ELR (cell line): Measurements from ENCODE around the gene ZNF488.

Source experiments
- DNase-seq: peaks from one replicate; pipeline ENCODE4 v3.0.0-alpha.2; 2015; ENCODE audit warnings: low read depth

Gene ZNF488

DNA sequence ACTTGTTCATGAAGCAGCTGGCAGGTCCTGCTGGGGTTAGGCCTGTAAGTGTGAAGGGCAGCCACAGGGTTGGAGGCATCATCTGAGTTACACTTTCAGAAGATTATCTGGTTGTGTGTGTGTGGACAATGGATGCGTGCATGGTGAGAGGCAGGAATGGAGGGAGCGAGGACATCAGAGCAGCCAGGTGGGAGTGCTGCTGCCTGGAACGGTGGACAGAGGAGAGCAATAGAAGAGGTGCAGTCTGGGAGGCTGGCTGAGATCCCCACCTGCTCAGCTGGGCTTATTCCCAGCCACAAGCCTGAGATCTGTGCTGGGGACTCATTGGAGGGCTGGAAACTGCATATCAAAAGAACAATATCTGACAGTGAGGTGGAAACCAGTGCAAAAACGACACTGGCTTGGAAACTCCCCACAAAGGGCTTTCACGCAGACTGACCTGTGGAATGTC is 17.9 kb downstream of the ZNF488 start:
- DNase-seq: no peak

DNA sequence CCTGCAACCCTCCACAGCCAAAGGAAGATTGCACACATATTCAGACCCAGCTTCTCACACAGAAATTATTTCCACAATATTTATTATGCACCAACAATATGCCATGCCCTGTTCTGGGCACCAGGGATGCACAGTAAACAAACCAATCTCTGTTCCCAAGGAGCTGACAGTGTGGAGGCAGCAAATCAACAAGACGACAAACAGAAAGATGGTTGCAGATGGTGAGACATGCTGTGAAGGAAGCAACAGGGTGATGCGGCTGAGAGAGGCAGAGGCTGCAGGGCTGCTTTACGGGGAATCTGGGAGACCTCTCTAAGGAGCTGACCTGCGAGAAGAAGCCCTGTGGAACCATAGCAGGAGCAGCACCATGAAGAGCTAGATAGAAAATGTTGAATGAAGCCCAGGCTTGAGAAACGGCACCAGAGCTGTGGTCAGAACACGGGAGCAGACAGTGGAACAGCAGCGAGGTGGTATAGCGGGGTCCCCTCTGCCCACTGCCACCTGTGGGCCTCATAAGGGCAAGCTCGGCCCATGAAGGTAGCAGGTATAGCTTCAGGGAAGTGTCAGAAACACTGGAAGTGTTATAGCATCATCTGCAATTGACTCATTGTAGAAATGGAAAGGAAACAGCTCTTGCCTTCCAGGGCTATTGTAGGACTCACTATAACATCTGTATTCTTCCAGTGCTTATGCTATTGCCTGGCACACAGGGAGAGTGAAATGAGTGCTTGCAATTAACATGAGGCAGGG is 18.5 kb downstream of the ZNF488 start:
- DNase-seq: no peak

GRCh38 chr10:47364911-47365310 is 19.2 kb downstream of the ZNF488 start:
- no peak for DNase-seq

- no peak for DNase-seq
These were observed 19.7 kb downstream of the ZNF488 start for GRCh38 chr10:47364366-47364765.

GRCh38 chr10:47363781-47364180 is 20.3 kb downstream of the ZNF488 start:
- DNase-seq: no peak

DNA sequence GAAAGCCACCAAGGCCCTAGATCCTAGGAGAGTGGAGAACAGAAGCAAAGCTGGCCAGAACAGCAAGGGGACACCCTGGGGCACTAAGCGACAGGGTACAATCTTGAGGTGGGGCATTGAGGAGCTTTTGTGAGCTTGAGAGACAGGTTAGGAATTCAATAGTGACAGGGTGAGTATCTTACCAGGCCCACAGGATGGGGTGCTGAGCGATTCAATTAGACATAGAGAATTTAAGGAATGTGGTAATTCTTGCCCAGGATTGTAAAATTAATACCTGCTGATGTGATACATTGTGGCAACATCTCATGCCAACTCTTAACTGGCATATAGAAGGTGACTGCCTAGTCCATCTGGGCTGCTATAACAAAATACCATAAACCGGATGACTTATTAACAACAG is 21.9 kb downstream of the ZNF488 start:
- no peak for DNase-seq

DNA sequence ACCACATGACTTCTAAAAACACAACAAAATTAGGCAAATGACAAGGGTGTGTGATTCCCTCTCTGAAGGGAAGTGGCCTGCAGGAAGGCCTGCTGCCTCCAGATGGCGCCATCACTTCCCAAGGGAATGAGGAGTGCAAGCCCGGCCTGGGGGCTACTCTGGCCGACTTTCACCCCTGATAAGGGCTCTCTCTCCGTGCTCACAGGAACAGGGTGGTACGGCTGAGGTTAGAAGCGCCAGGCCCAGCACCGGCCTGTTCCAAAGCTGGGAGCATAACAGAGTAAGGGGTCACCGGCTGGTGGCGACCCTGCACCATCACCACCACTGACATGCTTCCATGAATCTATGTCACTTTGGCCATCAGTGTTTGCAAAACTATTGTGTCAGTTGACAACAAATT is 22.8 kb downstream of the ZNF488 start:
- peak; percentile 60 for DNase-seq

- DNase-seq: peak; percentile 12
These were observed 23.6 kb downstream of the ZNF488 start for GRCh38 chr10:47360419-47361040.

DNA sequence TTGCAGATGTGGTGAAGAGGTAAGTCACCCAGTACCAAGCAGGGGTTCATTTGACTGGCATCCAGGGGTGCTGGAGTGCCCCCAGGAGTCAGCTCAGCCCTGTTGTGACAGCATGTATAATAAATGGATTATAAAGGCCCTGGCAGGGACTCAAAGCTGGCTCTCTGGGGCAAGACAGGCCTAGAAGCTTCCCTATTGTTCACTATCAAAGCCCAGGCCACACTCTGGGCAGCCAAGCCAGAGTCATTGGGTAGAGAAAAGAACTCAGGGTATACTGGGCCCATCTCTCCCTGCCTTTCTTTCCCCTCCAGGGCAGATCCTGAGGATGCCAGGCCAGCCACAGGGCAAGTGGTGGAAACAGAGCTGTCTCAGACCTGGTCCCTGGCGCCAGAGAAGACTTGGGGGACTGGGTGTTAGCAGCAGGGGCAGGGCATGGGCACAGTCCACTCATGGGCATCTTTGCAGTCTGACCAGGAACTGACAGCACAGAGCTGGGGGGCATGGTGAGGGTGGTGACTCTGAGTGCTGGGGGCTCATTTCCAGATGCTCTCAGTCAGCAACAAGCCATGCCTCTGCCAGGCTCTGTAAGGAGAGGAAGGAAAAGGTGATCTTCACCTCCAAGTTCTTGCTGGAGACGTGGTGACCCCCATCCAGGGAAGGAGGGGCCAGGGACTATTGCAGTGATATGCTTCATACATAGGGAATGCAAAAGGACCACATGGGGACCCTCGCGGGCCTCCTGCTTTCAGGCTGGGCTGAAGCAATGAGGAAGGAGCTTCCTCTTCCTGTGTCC is 24.3 kb downstream of the ZNF488 start:
- DNase-seq: no peak

- DNase-seq: no peak
These were observed 25.0 kb downstream of the ZNF488 start for GRCh38 chr10:47359101-47359500.

DNA sequence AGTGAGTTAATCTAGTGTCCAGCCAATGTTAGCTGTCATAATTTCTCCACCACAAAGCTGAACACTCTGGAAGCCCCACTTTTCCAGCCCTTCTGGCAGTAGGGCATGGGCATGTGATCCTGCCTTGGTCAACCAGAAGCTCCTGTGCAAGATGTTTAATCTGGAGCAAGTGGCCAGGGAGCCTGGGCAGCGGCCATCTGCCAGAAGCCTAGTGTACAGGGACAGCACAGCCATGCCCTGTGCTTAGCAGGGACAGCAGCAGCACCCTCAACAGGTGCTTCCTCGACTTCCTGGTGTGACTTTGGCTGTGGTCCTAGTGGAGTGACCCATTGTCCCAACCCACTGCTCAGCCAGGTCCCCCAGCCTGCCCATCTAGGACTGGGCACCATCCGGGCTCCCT is 25.6 kb downstream of the ZNF488 start:
- no peak for DNase-seq

DNA sequence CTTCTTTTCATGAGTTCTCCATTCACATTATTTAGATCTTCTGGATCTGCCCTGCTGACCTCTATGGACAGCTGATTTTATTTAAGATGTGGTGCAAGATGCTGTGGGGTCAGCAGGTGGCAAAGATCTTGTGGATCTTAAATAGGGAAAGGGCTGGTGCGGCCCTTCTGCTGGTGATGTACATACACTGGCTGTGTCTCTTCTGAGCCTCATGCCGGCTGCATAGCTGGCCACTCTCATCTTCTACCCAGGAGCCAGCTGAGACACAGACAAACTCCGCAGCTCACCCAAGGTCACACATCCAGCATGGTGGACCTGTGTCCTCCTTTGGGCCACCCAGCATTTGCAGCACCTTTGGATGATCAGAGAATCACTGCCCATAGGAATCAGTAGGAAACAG is 26.2 kb downstream of the ZNF488 start:
- no peak for DNase-seq

DNA sequence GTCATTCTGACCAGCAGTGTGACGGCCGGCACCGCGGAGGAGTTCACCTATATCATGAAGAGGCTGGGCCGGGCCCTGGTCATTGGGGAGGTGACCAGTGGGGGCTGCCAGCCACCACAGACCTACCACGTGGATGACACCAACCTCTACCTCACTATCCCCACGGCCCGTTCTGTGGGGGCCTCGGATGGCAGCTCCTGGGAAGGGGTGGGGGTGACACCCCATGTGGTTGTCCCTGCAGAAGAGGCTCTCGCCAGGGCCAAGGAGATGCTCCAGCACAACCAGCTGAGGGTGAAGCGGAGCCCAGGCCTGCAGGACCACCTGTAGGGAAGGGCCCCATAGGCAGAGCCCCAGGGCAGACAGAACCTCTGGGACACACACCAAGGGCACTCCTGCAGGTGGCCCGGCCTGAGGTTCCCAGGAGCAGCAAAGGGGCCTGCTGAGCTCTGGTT is 26.9 kb downstream of the ZNF488 start:
- no peak for DNase-seq

DNA sequence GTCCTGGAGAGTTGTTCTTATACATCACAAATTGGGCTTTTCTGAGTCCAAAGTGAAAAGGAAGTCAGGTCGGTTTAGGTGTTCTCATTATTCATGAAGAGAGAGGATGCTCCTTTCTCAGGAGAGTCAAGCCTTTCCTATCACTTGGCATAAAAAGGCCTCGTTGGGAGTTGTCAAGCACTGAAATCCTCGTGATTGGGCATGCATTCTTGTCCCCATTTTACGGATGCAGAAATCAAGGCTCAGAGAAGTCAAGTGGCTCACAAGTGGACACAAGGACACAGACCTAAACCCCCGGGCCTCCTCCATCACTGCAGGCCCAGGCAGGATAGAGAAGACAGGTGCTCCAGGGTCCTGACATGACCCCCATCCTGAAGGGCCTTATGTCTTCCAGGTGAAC is 27.4 kb downstream of the ZNF488 start:
- no peak for DNase-seq

- DNase-seq: no peak
These were observed 29.2 kb downstream of the ZNF488 start for GRCh38 chr10:47354900-47355299.

DNA sequence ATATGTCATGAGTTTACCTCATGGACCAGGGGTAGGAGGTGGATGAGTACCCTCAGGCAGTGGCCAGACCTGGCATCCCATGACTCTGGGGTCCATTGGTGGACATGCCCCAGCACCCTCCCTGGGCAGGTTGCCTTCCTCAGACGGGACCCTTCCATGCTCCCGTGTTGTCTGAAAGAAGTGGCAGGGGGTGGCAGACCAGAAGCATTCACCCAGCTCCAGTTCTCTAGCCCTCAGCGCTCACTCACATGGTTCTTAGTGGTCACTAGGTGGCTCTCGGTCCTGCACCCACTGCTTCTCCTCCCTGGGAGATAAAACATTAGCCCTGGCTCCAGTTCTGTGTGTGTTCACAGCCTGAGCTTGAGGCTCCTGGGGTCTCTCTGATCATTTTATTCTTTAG is 29.9 kb downstream of the ZNF488 start:
- DNase-seq: peak; percentile 42

GRCh38 chr10:47353351-47353750 is 30.7 kb downstream of the ZNF488 start:
- no peak for DNase-seq

DNA sequence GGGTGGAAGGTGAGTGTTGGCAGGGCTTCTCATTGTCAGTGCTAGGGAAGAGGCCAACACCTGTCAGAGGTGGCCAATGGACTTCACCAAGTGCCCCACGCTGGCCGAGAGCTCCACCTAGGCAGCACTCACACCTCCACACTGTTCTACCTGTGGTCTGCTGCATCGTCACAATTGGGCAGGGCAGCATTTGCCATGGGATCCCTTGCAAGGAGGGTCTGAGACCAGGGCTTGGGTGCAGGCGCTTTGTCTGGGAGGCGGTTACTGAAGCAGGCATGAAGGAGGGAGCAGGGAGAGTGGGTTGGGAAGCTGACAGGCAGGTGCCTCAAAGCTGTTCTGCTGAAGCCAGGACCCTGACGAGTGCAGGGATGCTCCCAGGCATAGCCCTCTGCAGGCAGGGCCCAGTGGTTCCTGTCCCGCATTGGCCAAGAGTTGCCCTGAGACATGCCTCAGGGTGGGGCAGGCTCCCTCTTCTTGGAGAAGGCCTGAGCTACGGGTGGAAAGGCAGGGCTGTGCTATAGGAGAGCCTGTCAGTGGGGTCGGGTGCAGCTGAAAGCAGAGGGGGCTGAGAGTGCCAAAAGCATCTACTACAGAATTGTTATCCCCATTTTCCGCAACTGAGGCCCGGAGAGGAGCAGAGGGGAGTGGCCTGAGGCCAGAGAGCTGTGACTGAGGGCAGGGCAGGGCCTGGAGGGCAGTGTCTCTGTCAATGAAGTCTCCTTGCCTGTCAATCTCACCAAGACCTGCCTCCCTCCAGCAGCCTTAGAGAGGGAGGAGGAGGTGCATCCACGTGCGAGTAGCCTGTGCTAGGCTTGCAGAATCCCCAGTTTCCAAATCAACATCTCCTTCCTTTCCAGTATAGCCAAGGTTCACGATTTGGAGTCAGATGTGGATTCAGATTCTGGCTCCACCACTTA is 31.9 kb downstream of the ZNF488 start:
- DNase-seq: no peak

DNA sequence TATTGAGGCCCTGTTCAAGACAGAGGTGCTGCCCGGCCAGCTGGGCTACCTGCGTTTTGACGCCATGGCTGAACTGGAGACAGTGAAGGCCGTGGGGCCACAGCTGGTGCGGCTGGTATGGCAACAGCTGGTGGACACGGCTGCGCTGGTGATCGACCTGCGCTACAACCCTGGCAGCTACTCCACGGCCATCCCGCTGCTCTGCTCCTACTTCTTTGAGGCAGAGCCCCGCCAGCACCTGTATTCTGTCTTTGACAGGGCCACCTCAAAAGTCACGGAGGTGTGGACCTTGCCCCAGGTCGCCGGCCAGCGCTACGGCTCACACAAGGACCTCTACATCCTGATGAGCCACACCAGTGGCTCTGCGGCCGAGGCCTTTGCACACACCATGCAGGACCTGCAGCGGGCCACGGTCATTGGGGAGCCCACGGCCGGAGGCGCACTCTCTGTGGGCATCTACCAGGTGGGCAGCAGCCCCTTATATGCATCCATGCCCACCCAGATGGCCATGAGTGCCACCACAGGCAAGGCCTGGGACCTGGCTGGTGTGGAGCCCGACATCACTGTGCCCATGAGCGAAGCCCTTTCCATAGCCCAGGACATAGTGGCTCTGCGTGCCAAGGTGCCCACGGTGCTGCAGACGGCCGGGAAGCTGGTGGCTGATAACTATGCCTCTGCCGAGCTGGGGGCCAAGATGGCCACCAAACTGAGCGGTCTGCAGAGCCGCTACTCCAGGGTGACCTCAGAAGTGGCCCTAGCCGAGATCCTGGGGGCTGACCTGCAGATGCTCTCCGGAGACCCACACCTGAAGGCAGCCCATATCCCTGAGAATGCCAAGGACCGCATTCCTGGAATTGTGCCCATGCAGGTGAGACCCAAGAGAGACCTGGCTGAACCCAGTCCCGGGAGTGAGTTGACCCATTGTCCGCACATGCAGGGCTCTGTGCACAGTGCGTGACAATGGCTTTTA is 33.1 kb downstream of the ZNF488 start:
- no peak for DNase-seq

DNA sequence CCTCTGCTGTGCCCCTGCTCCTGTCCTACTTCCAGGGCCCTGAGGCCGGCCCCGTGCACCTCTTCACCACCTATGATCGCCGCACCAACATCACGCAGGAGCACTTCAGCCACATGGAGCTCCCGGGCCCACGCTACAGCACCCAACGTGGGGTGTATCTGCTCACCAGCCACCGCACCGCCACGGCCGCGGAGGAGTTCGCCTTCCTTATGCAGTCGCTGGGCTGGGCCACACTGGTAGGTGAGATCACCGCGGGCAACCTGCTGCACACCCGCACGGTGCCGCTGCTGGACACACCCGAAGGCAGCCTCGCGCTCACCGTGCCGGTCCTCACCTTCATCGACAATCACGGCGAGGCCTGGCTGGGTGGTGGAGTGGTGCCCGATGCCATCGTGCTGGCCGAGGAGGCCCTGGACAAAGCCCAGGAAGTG is 34.1 kb downstream of the ZNF488 start:
- no peak for DNase-seq

DNA sequence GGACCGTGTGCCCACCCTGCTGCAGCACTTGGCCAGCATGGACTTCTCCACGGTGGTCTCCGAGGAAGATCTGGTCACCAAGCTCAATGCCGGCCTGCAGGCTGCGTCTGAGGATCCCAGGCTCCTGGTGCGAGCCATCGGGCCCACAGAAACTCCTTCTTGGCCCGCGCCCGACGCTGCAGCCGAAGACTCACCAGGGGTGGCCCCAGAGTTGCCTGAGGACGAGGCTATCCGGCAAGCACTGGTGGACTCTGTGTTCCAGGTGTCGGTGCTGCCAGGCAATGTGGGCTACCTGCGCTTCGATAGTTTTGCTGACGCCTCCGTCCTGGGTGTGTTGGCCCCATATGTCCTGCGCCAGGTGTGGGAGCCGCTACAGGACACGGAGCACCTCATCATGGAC is 34.6 kb downstream of the ZNF488 start:
- DNase-seq: no peak
